Stomach (tissue), 9 donors: ENCODE measurements around the gene WDR44. TPM values are rescaled to one million over a fixed set of nuclear protein-coding genes. Genes with fewer than 3 reads are reported as not detected.

Experiments
- DNase-seq, 2 donors: peaks; one replicate each; pipeline versions ENCODE4 v3.0.0 to v3.0.0-alpha.2; 2013 to 2019
- H3K27ac ChIP-seq, 5 donors: fragments of 200-600 bp in 4 of 5; sonication (generic) in 4 of 5; one replicate each; pipeline ENCODE4 v1.5.1; 2013 to 2019; ENCODE audit warnings: mild to moderate bottlenecking in 1 of 5, moderate library complexity in 1 of 5
- H3K27me3 ChIP-seq, 3 donors: fragments of 200-600 bp; sonication (generic); one replicate each; pipeline ENCODE4 v1.5.1; 2017 to 2019; ENCODE audit warnings: mixed run types in 1 of 3
- H3K36me3 ChIP-seq, 4 donors: fragments of 200-600 bp; sonication (generic); 1 replicate in 3 of 4; 2 replicates in 1 of 4; pipeline ENCODE4 v1.5.1; 2016 to 2019
- H3K4me1 ChIP-seq, 4 donors: fragments of 200-600 bp; sonication (generic); one replicate each; pipeline ENCODE4 v1.5.1; 2016 to 2019
- H3K4me3 ChIP-seq, 4 donors: fragments of 200-600 bp; sonication (generic) in 3 of 4; one replicate each; pipeline ENCODE4 v1.5.1; 2016 to 2019; ENCODE audit warnings: mild to moderate bottlenecking in 1 of 4
- H3K9me3 ChIP-seq, 4 donors: fragments of 200-600 bp; sonication (generic); one replicate each; pipeline ENCODE4 v1.5.1; 2016 to 2019
- EP300 ChIP-seq: sonication (generic); formaldehyde crosslinking; IDR thresholded peaks from one replicate; pipeline ENCODE4 v1.6.1; 2017; ENCODE audit warnings: antibody characterized with exemption
- POLR2A ChIP-seq, 4 donors: fragments of 450-650 bp; IDR thresholded peaks; one replicate each; pipeline ENCODE4 v1.6.1; 2016; ENCODE audit warnings: antibody characterized with exemption in 4 of 4, control low read depth in 2 of 4, mild to moderate bottlenecking in 1 of 4, moderate library complexity in 1 of 4
- POLR2AphosphoS5 ChIP-seq, 3 donors: sonication (generic); formaldehyde crosslinking; IDR thresholded peaks; one replicate each; pipeline ENCODE4 v1.6.1; 2016; ENCODE audit warnings: antibody characterized with exemption in 3 of 3
- WGBS, 5 donors: extraction: QIAGEN DNeasy Blood & Tissue Kit in 3 of 5; methylation state at CpG; one replicate each; pipeline versions ENCODE4 v1.1.5 to v1.1.7; 2013 to 2018; 5-methylcytosine and 5-hydroxymethylcytosine counted together
- intact Hi-C: fragments of 100-400 bp; cut with DNase I; formaldehyde crosslinking; loops from one replicate; pipeline ENCODE4 v1.15.1; 2023; ENCODE audit warnings: low total_unique reads
- polyA plus RNA-seq, 3 donors: library from polyadenylated mRNA; stranded (reverse); fragments of 200-250 nt; gene quantifications; one replicate each; pipeline ENCODE4 v1.2.3, GENCODE V29; 2013
- total RNA-seq, 5 donors: library from RNA; depleted of rRNA; stranded (reverse); fragments of >200 nt; gene quantifications; one replicate each; pipeline versions ENCODE4 v1.1.0 to v1.2.3, GENCODE V29; 2014 to 2016
- TF ChIP-seq, protein P1 (sequence below), 7 experiments: fragments of 450-650 bp in 4 of 7; fragments of 200-600 bp in 3 of 7; sonication (generic) in 3 of 7; IDR thresholded peaks; one replicate each; pipeline ENCODE4 v1.5.1; 2016 to 2019; ENCODE audit warnings: antibody characterized with exemption in 7 of 7, control low read depth in 2 of 7, mild to moderate bottlenecking in 1 of 7
- donor health status: healthy with polysubstance abuse.
- donor health status: Bipolar disorder and iron deficiency.
- donor health status: healthy.

The WDR44 gene
- total and polyA plus RNA-seq, 8 donors: 4.1 to 40.1 (median 8.7) TPM

DNA sequence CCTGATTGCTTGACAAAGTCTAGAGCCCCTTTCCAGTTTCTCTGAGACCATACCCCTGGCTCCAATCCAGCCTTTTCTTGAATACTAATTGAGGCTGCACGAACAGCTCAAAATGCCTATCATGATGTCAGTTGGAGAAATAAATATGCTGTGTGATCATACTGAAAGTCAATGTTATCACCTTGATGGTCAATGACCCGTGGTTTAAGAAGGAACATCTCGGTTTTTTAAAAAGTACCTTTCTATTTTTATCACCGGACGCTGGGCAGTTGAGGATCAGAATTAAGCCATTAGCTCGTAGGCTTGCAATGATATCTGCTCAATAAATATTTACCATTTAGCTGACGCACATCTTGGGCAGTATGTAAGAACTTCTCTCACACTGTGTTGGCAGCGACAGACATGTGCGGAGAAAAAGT lies 852 bp upstream of the WDR44 start:
- TF ChIP-seq POLR2AphosphoS5 (IDR thresholded peaks at IDR 0.05): no peak
- TF ChIP-seq POLR2A (IDR thresholded peaks at IDR 0.05): no peak
- TF ChIP-seq, protein P1, sequence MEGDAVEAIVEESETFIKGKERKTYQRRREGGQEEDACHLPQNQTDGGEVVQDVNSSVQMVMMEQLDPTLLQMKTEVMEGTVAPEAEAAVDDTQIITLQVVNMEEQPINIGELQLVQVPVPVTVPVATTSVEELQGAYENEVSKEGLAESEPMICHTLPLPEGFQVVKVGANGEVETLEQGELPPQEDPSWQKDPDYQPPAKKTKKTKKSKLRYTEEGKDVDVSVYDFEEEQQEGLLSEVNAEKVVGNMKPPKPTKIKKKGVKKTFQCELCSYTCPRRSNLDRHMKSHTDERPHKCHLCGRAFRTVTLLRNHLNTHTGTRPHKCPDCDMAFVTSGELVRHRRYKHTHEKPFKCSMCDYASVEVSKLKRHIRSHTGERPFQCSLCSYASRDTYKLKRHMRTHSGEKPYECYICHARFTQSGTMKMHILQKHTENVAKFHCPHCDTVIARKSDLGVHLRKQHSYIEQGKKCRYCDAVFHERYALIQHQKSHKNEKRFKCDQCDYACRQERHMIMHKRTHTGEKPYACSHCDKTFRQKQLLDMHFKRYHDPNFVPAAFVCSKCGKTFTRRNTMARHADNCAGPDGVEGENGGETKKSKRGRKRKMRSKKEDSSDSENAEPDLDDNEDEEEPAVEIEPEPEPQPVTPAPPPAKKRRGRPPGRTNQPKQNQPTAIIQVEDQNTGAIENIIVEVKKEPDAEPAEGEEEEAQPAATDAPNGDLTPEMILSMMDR (IDR thresholded peaks at IDR 0.05): no peak
- no peak for TF ChIP-seq EP300

DNA sequence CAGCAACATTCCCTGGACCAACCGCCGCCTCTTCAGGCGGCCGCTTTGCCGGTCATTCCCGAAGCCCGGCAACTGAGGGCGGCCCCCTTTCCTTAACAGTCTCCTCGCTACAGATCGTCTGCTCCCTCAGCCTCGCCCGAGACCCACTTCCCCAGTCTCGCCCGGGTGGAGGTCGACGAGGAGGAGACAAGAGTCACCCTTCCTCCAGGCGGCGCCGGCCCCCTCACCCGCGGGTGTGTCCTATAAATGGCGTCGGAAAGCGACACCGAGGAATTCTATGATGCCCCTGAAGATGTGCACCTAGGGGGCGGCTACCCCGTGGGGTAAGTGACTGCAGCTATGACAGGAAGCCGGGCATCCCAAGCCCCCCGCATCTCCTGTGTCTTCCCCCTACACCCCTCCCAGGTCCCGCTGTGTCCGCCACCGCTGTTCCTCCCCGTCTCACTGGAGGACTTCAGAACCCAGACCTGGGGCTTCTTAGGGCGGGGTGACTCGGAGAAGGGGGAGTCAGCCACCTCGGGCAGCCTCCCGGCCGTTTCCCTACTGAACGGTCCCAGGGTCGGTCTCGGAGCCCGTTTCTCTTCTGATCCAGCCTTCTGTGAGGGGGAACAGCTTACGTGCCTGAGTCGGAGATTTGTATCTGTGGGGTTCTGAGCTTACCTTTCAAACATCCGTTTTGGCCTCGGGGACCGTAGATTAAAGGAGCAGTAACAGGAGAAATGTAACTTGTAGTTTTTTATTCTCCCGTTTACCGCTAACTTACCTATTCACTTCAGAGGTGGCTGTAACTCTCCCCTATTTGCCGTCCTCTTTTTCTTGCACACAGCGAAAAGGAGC lies 570 bp downstream of the WDR44 start:
- Histone ChIP-seq H3K27ac (peak overlapping the region; percentile 92 to 96 (median 93)), H3K27me3 (no peaks in the 10 kb centered on the region), H3K36me3 (no peaks in the 10 kb centered on the region), H3K4me1 (peaks cover 0 to 38% (median 14%) of the 10 kb centered on the region in 4 donors), H3K9me3 (no peaks in the 10 kb centered on the region), H3K4me3 (peak overlapping the region; percentile 56 to 78 (median 71))
- TF ChIP-seq POLR2A (IDR thresholded peaks at IDR 0.05) (no peak), EP300 (no peak), POLR2AphosphoS5 (IDR thresholded peaks at IDR 0.05) (no peak)
- TF ChIP-seq, protein P1 (IDR thresholded peaks at IDR 0.05): no peak
- WGBS, 5 donors: 0 to 43% (median 10%) methylated on average over 38 to 51 of the region's 51 CpGs
- intact Hi-C loops: no loop called here
- peak; percentile 37 to 65 for DNase-seq

More for the DNA sequence above, 852 bp upstream of the WDR44 start:
- no peaks in the 10 kb centered on the region for H3K36me3 ChIP-seq
- H3K27ac ChIP-seq: peak overlapping the region; percentile 89 to 96 (median 93)
- WGBS, 5 donors: 5 to 45% (median 18%) methylated on average over 9 of the region's 9 CpGs
- DNase-seq: peak in 1 of 2 donors; percentile 23
- H3K9me3 ChIP-seq: no peaks in the 10 kb centered on the region
- intact Hi-C loops: no loop called here
- peak overlapping the region; percentile 56 to 78 (median 71) for H3K4me3 ChIP-seq
- no peaks in the 10 kb centered on the region for H3K27me3 ChIP-seq
- H3K4me1 ChIP-seq: peaks cover 0 to 24% (median 10%) of the 10 kb centered on the region in 4 donors

DNA sequence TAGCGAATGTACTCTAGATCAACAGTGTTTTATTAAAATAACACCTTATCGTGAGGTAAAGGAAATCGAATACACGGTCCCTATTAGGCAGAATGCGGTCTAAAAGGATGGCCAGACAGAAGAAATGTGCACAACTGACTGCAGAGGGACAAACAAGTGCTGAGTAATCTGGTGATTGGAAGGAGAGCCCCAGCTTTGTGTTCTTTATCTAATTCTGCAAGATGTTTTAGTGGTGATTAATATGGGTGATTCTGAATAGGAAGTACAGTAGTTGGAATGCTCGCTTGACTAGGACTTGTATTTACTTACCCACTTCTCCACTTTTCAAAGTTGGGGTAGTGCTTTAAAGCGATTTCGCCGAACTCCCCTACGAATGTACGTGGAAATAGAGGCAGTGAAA lies 1.2 kb downstream of the WDR44 start:
- TF ChIP-seq, protein P1 (IDR thresholded peaks at IDR 0.05): no peak
- TF ChIP-seq POLR2AphosphoS5 (IDR thresholded peaks at IDR 0.05): peak in 2 of 3 donors; percentile 40 to 42
- H3K9me3 ChIP-seq: no peaks in the 10 kb centered on the region
- H3K27ac ChIP-seq: peak overlapping the region; percentile 92 to 96 (median 93)
- no peaks in the 10 kb centered on the region for H3K36me3 ChIP-seq
- peak in 1 of 2 donors; percentile 32 for DNase-seq
- intact Hi-C loops: no loop called here
- no peaks in the 10 kb centered on the region for H3K27me3 ChIP-seq
- peak overlapping the region; percentile 56 to 78 (median 71) for H3K4me3 ChIP-seq
- peaks cover 0 to 44% (median 16%) of the 10 kb centered on the region in 4 donors for H3K4me1 ChIP-seq
- 0 to 34% (median 13%) methylated on average over 11 of the region's 11 CpGs for WGBS, 5 donors

DNA sequence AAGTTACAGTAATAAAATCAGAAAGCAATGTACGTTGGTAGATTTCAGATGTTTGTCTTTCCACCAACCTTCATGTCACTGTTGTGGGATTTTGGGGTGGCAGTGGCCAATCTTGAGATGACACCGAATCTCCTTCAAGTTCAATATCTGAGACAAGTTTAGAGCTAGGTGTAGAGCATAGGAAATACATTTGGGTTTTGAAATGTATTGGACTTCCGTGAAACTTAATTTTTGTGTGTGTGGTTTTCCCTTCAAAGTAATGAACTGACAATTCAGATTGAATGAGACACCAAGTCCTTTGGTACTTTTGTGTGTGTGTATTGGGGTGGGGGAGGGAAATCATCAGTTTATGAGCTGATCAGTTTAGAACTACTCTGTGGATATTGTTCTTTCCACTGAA lies 1.8 kb downstream of the WDR44 start:
- no peak for TF ChIP-seq EP300
- no peak for TF ChIP-seq POLR2AphosphoS5 (IDR thresholded peaks at IDR 0.05)
- no peak for TF ChIP-seq POLR2A (IDR thresholded peaks at IDR 0.05)
- TF ChIP-seq, protein P1 (IDR thresholded peaks at IDR 0.05): no peak

More for the DNA sequence above, 1.8 kb downstream of the WDR44 start:
- Histone ChIP-seq H3K9me3 (no peaks in the 10 kb centered on the region), H3K4me3 (peak overlapping the region; percentile 56 to 78 (median 71)), H3K36me3 (no peaks in the 10 kb centered on the region), H3K4me1 (peaks cover 0 to 47% (median 16%) of the 10 kb centered on the region in 4 donors), H3K27ac (peak overlapping the region in 2 of 5 donors; percentile 93 to 96), H3K27me3 (no peaks in the 10 kb centered on the region)
- WGBS, 5 donors: 4 to 32% (median 15%) methylated on average over 3 of the region's 3 CpGs
- DNase-seq: no peak
- intact Hi-C loops: no loop called here
